GM10847 (cell line): ENCODE results near the gene NCKAP1.

Experiments used
- POLR2A ChIP-seq: IDR thresholded peaks from 2 replicates; pipeline ENCODE4 v1.6.1; 2011; ENCODE audit not compliant: insufficient read length; ENCODE audit errors: extremely low read depth

Gene NCKAP1

GRCh38 chr2:183025993-183026392, 12.3 kb downstream of the NCKAP1 start:
- no peak for TF ChIP-seq POLR2A

GRCh38 chr2:183024339-183025095, 13.7 kb downstream of the NCKAP1 start:
- no peak for TF ChIP-seq POLR2A

- TF ChIP-seq POLR2A: no peak
Measured at GRCh38 chr2:183022711-183023110, 15.5 kb downstream of the NCKAP1 start.

GRCh38 chr2:183021613-183022012, 16.6 kb downstream of the NCKAP1 start:
- TF ChIP-seq POLR2A: no peak

- TF ChIP-seq POLR2A: no peak
Measured at GRCh38 chr2:183019718-183020442, 18.4 kb downstream of the NCKAP1 start.

GRCh38 chr2:183014005-183014404, 24.3 kb downstream of the NCKAP1 start:
- TF ChIP-seq POLR2A: no peak

- TF ChIP-seq POLR2A: no peak
Measured at GRCh38 chr2:183011743-183012142, 26.5 kb downstream of the NCKAP1 start.

GRCh38 chr2:183010112-183010511, 28.1 kb downstream of the NCKAP1 start:
- TF ChIP-seq POLR2A: no peak

- TF ChIP-seq POLR2A: no peak
Measured at GRCh38 chr2:183009249-183009899, 28.9 kb downstream of the NCKAP1 start.

- TF ChIP-seq POLR2A: no peak
Measured at GRCh38 chr2:183001948-183002347, 36.3 kb downstream of the NCKAP1 start.

GRCh38 chr2:183000846-183001245, 37.4 kb downstream of the NCKAP1 start:
- TF ChIP-seq POLR2A: no peak

- no peak for TF ChIP-seq POLR2A
Measured at GRCh38 chr2:182999348-183000028, 38.8 kb downstream of the NCKAP1 start.

GRCh38 chr2:182994228-182994912, 43.9 kb downstream of the NCKAP1 start:
- no peak for TF ChIP-seq POLR2A

- TF ChIP-seq POLR2A: no peak
Measured at GRCh38 chr2:182982941-182983340, 55.3 kb downstream of the NCKAP1 start.

GRCh38 chr2:182980652-182981051, 57.6 kb downstream of the NCKAP1 start:
- no peak for TF ChIP-seq POLR2A

- TF ChIP-seq POLR2A: no peak
Measured at GRCh38 chr2:182980115-182980514, 58.1 kb downstream of the NCKAP1 start.

- TF ChIP-seq POLR2A: no peak
Measured at GRCh38 chr2:182977463-182977862, 60.8 kb downstream of the NCKAP1 start.
